ENCODE data around the gene DHRS7B. TPM values are rescaled to one million over a fixed set of nuclear protein-coding genes. Genes with fewer than 3 reads are reported as not detected.

DHRS7B gene
- total and polyA plus RNA-seq, 2 of the 13 experiments (the other 11 are each of a cell fraction or from before 2014, with no cell fraction given), result 20.0 to 35.8 TPM

DNA sequence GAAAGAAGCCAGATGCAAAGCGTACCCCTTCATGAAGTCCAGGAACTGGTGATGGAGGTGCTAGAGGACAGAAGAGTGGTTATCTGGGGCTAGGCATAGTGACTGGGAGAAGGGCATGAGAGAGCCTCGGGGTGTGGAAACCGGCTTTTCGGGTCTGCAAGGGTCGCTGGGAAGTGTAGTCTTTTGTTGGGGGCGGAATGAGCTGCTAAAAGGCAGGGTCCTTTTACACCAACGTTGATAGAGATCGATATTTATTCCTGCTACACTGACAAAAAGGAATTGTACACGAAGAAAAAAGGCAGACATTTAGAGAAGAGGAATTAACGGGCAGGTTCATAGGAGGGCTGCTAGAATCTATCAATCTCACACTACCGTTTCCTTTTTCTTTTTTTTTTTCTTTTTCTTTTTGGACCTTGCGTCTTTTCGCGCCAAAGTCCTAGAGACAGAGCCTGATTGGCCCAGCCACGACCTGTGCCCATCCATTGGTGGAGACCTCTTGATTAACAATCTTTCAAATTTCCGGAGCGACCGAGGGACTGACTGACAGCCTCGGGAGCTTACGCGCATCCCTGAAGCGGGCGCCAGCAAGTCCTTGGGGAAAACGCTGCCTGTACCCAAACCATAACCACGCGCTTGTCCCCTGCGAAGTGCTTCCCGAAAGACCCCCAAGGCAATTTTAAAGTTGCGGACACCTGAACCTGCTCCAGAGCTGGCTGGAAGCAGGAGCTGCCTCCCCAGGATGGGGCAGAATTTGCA, 27.7 kb upstream of the DHRS7B start:
- Histone ChIP-seq H3K9ac (ENCODE audit: insufficient read depth, low read depth, low read length) (peak overlapping the region; percentile 61), H3K27ac (ENCODE audit: extremely low read length, insufficient read depth, low read length) (peak overlapping the region; percentile 42), H3K27me3 (ENCODE audit: control insufficient read depth in 1 of 2, insufficient read depth in 2 of 2, low read length in 2 of 2) (no peaks in the 10 kb centered on the region), H3K79me2 (ENCODE audit: insufficient read depth, low read length) (no peaks in the 10 kb centered on the region), H3K4me3 (replicated peaks in 1 of 3; ENCODE audit: insufficient read depth in 1 of 3, low read depth in 2 of 3, low read length in 3 of 3) (peak overlapping the region; percentile 55 to 79 (median 65)), H3K9me3 (ENCODE audit: low read length) (no peaks in the 10 kb centered on the region), H2AFZ (ENCODE audit: low read length) (peak overlapping the region; percentile 71), H3K36me3 (replicated peaks in 1 of 2; ENCODE audit: control insufficient read depth in 1 of 2, insufficient read depth in 2 of 2, low read length in 2 of 2) (no peaks in the 10 kb centered on the region), H3K4me1 (ENCODE audit: insufficient read depth, low read length) (peaks cover 25% of the 10 kb centered on the region), H4K20me1 (ENCODE audit: insufficient read depth, low read length) (no peaks in the 10 kb centered on the region), H3K4me2 (ENCODE audit: low read depth, low read length) (peak overlapping the region; percentile 91)
- intact Hi-C loops (cut with micrococcal nuclease; ENCODE audit: unreplicated experiment) (loop anchor here (1.0 to 5.0 kb wide), 2 partner anchors 59 to 297 kb away; no protein-coding TSS in a partner anchor), in situ Hi-C loops (cut with HindIII; ENCODE audit: extremely low pct_ligation_motif_present, low pct_unique_long_range_greater_than_20kb) (no loop called here)
- no TSS peak for BruUV-seq (replicated peaks)
- POLR2A ChIA-PET, result interaction anchor here (1.4 kb wide), 1 partner anchor 55 kb away, joined by 4 read pairs; no protein-coding TSS in a partner anchor
- DNase-seq (ENCODE audit: low spot score) (peak; percentile 80), ATAC-seq (peak; percentile 97), FAIRE-seq (peak; percentile 56)
- 1% methylated on average over 29 of the region's 29 CpGs for WGBS (ENCODE audit: low lambda C conversion rate)
- CTCF ChIA-PET (ENCODE audit: low intra/inter-chr PET ratio, low total read pairs), result no interaction called here
- TF ChIP-seq ZNF563 (CRISPR knock-in tag; IDR thresholded peaks at IDR 0.05), result no peak
- no peak for TF ChIP-seq EED (CRISPR knock-in tag; IDR thresholded peaks at IDR 0.05)
- TF ChIP-seq ATF1 (CRISPR knock-in tag; IDR thresholded peaks at IDR 0.05), result peak; percentile 47
- TF ChIP-seq RFXAP (CRISPR knock-in tag; IDR thresholded peaks at IDR 0.05; ENCODE audit: borderline replicate concordance), result peak; percentile 53; the same call in 1 of the 2 replicates
- TF ChIP-seq GATA4 (IDR thresholded peaks at IDR 0.05; ENCODE audit: borderline replicate concordance, low read depth), result no peak
- no peak for TF ChIP-seq BHLHE40 (IDR thresholded peaks at IDR 0.05; ENCODE audit: low read length)
- peak; percentile 86 for TF ChIP-seq ZNF143 (CRISPR knock-in tag; IDR thresholded peaks at IDR 0.05)
- TF ChIP-seq ARNT2 (CRISPR knock-in tag; IDR thresholded peaks at IDR 0.05; ENCODE audit: low read depth), result 0 out of 2 replicates have a peak, but pooled peaks have one; percentile 41
- TF ChIP-seq BCLAF1 (IDR thresholded peaks at IDR 0.05), result no peak
- TF ChIP-seq SPEN (CRISPR knock-in tag; IDR thresholded peaks at IDR 0.05; ENCODE audit: low read depth), result no peak
- TF ChIP-seq, protein P1, sequence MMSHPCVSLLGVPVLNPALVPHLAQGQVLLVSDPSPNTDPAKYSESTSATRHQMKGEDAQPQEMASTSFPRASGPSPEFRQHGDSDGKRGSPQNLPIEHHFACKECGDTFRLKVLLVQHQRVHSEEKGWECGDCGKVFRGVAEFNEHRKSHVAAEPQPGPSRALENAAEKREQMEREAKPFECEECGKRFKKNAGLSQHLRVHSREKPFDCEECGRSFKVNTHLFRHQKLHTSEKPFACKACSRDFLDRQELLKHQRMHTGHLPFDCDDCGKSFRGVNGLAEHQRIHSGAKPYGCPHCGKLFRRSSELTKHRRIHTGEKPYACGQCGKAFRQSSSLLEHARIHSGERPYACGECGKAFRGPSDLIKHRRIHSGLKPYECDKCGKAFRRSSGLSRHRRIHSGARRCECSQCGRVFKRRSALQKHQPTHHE (CRISPR knock-in tag; IDR thresholded peaks at IDR 0.05; ENCODE audit: borderline replicate concordance), result no peak
- no peak for TF ChIP-seq ZNF550 (CRISPR knock-in tag; IDR thresholded peaks at IDR 0.05; ENCODE audit: borderline replicate concordance)
- TF ChIP-seq TFDP2 (CRISPR knock-in tag; IDR thresholded peaks at IDR 0.05), result peak; percentile 95
- peak; percentile 67; the same call in 1 of the 2 replicates for TF ChIP-seq ARID4A (CRISPR knock-in tag; IDR thresholded peaks at IDR 0.05; ENCODE audit: borderline replicate concordance)
